Measurements from ENCODE around the gene ABCA9.
"Not testable (repeated sequence)": the region's sequence is repeated elsewhere in the genome, so short reads cannot be mapped to it uniquely, and the experiment has no call there.

ABCA9 gene

DNA sequence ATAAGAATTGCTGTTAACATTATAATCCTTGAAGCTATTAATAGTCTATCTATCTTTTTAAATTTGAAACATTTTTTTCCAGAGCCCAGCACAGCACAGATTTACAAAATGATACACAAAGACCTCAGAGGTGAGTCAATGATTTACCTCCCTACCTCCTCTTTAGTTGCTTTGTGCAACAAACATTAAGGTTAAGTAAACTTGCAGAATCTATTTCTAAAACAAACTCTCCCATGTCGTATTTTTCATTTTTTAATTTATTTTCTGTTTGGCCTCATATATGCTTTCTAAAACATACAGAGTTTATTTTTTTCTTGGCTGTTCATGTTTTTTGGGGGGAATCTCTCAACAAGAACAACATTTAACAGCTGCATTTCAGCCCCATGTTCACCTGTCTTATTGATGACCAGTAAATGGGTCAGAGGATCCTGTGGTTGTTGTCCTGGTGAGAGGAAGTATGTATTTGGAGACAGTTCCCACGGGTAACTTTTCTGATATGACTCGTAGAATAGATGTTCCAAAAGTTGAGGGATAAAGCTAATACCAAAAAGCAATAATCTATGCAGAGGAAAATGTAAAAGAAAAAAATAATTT, 42.6 kb downstream of the ABCA9 start:
- DNase-seq: no peak

DNA sequence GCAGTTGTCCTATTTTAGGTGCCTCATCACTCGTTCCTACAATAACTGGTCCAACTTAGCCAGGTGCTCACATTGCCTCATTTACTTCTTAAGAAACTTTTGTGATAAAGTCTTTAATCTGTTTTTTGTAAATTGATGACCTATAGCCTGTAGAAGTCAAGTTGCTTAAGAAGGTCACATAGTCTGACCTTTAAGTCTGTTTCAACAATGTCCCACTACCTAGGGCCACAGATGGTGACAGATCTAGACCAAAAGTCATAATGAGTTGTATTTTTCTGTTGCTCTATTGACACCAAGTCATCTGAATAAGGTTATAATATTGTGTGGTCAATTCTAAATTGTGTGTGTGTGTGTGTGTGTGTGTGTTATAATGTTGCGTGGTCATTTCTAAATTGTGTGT, 45.1 kb downstream of the ABCA9 start:
- no peak for DNase-seq

GRCh38 chr17:69012895-69013805, 47.6 kb downstream of the ABCA9 start:
- DNase-seq: no peak

- DNase-seq: no peak
Observed at GRCh38 chr17:69009930-69010329, 50.8 kb downstream of the ABCA9 start.

GRCh38 chr17:69004759-69005158, 56.0 kb downstream of the ABCA9 start:
- not testable (repeated sequence) for DNase-seq

- not testable (repeated sequence) for DNase-seq
Observed at GRCh38 chr17:68999743-69000142, 61.0 kb downstream of the ABCA9 start.

GRCh38 chr17:68993112-68993511, 67.6 kb downstream of the ABCA9 start:
- DNase-seq: no peak

DNA sequence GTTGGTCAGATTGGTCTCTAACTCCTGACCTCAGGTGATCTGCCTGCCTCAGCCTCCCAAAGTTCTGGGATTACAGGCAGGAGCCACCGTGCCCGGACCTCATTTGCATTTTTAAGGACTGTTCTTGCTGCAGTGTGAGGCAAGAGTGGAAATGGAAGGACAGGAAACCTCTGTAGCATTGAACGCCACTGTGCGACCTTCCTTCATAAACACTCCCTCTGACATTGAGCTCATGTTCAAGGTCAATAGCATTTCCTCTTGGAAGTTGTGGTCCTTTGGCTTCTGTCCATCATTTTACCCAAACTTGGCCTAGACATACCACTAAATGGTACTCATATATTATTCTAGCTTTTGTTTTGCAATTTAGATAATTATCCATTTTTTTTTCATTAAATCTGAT, 72.8 kb downstream of the ABCA9 start:
- DNase-seq: no peak

- no peak for DNase-seq
Observed at GRCh38 chr17:68981288-68981687, 79.4 kb downstream of the ABCA9 start.

DNA sequence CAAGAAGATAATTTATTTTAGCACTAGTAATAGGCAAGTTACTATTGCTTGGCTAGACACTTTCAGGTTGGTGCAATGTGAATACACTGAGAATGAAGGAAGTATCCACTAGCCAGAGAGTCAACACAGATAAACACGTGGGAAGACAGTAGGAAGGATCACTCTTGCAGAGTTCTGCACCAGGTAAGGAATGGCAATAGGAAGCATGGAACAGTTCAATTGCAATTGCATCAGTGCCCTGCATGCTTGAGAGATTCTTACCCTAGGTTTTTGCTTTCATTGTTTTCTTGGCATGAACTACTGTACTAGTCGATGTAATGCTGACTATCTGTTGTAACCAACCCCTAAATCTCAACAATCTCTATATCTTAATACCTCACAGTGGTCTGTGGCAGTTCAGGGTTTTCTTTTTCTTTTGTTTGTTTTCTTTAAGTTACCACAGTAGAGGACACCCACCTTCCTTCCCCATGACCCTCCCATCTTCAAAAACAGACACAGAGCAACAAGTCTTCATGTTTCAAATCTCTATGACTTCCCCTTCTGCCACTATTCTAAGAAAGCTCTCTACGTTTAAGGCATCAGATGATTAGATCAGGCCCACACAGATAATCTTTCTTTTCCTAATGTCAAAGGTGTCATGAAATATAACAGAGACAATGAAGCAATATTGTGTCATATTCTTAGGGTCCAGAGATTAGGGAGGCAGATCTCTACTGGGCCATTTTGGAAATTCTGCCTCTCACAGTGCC, 87.5 kb downstream of the ABCA9 start:
- no peak for DNase-seq

DNA sequence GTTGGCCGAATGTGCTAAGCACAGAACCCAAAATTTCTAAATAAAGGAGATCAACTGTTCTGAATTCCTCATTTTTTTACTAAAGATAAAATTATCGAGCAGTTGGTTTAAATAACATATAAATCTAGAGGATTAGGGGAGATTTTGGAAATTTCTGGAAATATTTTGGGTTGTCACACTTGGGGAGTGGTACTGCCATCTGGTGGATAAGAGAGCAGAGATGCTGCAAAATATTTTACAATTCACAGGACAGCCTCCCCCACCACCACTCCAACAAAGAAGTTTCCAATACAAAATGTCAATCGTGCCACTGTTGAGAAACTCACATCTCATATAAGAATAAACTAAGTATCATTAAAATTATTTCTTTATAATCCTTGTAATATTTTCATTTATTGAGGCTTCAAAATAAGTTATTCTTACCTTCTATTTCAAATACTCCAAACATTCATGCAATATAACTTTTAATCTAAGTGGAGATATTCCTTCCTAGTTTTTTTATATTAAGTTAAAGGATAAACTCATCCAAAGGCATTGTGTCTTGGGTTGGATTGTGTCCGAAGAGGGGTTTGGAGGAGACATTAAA, 88.5 kb downstream of the ABCA9 start:
- no peak for DNase-seq

GRCh38 chr17:68969101-68969500, 91.6 kb downstream of the ABCA9 start:
- no peak for DNase-seq

DNA sequence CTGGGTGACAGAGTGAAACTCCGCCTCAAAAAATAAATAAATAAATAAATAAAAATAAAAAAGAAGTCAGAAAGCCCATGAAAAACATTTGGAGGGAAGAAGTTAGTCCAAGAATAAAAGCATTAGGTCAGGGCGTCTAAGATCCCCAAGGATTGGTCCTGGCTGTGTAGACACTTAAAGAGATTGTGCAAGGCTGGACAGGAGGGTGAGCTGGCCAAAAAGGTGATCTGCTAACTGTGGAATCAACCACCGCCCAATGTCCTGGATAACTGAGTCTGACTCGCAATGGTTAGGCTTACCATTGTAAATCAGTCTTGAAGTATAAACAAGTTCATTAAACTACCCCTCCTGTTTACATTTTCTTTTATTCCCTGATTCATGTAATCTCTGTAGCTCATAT, 96.8 kb downstream of the ABCA9 start:
- no peak for DNase-seq

DNA sequence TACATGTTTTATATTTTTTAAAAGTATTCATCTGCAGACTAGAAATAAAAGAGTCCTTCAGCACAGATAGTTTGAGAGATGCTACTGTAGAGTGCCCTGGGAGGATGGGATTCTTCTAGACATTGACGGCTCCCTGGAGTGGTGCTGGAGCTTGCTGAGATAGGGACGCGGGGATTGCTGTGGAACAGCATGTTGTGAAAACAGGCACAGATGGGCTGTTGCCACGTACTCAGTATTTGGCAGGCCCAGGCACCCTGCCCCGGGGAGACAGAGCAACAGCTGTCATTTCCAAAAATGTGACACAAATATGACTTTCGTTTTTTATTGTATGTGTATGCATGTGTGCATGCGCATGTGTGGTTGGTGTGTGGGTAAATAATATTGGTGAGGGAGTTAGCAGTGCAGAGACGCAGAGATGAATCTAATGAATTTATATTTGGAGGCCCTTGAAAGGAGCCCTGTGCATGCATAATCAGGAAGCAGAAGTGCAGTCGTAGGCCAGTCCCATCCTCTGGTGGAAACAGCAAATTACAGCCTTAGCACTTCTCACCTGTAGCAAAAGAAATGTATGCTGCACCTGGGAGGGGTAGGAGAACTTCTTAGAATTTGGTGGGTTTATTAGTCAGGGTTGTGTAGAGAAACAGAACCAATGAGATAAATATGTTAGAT, 99.4 kb downstream of the ABCA9 start:
- DNase-seq: no peak

GRCh38 chr17:68959117-68959516, 101.6 kb downstream of the ABCA9 start:
- DNase-seq: not testable (repeated sequence)

DNA sequence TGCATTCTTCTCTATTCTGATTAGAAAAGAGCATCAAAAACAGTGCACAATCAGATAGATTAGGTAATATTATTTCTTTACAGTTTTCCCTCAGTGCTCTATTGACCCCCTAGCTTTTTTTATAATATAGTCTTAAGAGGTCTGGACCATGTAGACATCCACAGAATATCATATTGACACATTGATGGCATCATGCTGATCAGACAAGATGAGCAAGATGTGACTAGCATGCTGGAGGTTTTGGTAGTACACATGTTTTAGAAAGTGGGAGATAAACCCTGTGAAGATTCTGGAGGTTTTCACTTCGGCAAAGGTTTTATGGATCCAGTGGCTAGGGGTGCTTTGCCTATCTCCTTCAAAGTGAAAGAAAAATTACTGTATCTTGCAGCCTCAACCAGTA, 102.8 kb downstream of the ABCA9 start:
- DNase-seq: no peak

GRCh38 chr17:68955181-68955841, 105.4 kb downstream of the ABCA9 start, which contains the start of gene ABCA8:
TSS of gene ABCA8 (minus strand) at chr17:68955392. CDS start at chr17:68942034, 13,358 bp downstream.
- no peak for DNase-seq

GRCh38 chr17:68954146-68954896, 106.4 kb downstream of the ABCA9 start:
- DNase-seq: no peak

GRCh38 chr17:68953340-68953997, 107.3 kb downstream of the ABCA9 start:
- no peak for DNase-seq

GRCh38 chr17:68950725-68951124, 110.0 kb downstream of the ABCA9 start:
- DNase-seq: no peak

DNA sequence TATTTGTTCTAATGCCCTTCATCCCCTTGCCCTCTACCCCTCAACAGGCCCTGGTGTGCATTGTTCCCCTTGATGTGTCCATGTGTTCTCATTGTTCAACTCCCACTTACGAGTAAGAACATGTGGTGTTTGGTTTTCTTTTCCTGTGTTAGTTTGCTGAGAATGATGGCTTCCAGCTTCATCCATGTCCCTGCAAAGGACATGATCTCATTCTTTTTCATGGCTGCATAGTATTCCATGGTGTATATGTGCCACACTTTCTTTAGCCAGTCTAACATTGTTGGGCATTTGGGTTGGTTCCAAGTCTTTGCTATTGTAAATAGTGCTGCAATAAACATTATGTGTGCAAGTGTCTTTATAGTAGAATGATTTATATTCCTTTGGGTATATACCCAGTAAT, 112.9 kb downstream of the ABCA9 start:
- not testable (repeated sequence) for DNase-seq
